Pons (tissue), 1 donor: Measurements from ENCODE around the gene MLANA.

ENCODE experiments used
- DNase-seq: peaks from one replicate; pipeline ENCODE4 v3.0.0-alpha.2; 2016; ENCODE audit warnings: low spot score

The MLANA gene

GRCh38 chr9:5890641-5891040 lies at the start of gene MLANA:
MLANA (plus strand) TSS chr9:5890889; CDS start chr9:5892475, 1,586 bp downstream.
- DNase-seq: no peak

- DNase-seq: no peak
These were observed 48.7 kb upstream of the MLANA start for GRCh38 chr9:5841771-5842573.

- DNase-seq: no peak
These were observed 47.5 kb upstream of the MLANA start for GRCh38 chr9:5842929-5843793.

- DNase-seq: no peak
These were observed 46.8 kb upstream of the MLANA start for GRCh38 chr9:5843794-5844471.

- DNase-seq: no peak
These were observed 45.5 kb upstream of the MLANA start for GRCh38 chr9:5845157-5845531.

- DNase-seq: no peak
These were observed 44.6 kb upstream of the MLANA start for GRCh38 chr9:5846096-5846495.

GRCh38 chr9:5846501-5846921 lies 44.2 kb upstream of the MLANA start:
- DNase-seq: no peak

GRCh38 chr9:5848372-5848882 lies 42.3 kb upstream of the MLANA start:
- DNase-seq: no peak

GRCh38 chr9:5850724-5851122 lies 40.0 kb upstream of the MLANA start:
- DNase-seq: no peak

GRCh38 chr9:5851445-5851844 lies 39.2 kb upstream of the MLANA start:
- no peak for DNase-seq

- DNase-seq: no peak
These were observed 37.7 kb upstream of the MLANA start for GRCh38 chr9:5852987-5853386.

- no peak for DNase-seq
These were observed 37.1 kb upstream of the MLANA start for GRCh38 chr9:5853617-5854016.

- DNase-seq: no peak
These were observed 36.5 kb upstream of the MLANA start for GRCh38 chr9:5854063-5854790.

GRCh38 chr9:5857928-5858327 lies 32.8 kb upstream of the MLANA start:
- DNase-seq: no peak

GRCh38 chr9:5858833-5859232 lies 31.9 kb upstream of the MLANA start:
- no peak for DNase-seq

GRCh38 chr9:5863092-5863746 lies 27.5 kb upstream of the MLANA start:
- DNase-seq: no peak

- DNase-seq: no peak
These were observed 26.2 kb upstream of the MLANA start for GRCh38 chr9:5864446-5864845.

GRCh38 chr9:5866272-5866671 lies 24.4 kb upstream of the MLANA start:
- no peak for DNase-seq

- DNase-seq: no peak
These were observed 24.0 kb upstream of the MLANA start for GRCh38 chr9:5866685-5867084.

GRCh38 chr9:5868235-5868634 lies 22.5 kb upstream of the MLANA start:
- DNase-seq: no peak
